CD4-positive, alpha-beta T cell (primary cell): ENCODE results near the gene NAA50. TPM values are rescaled to one million over a fixed set of nuclear protein-coding genes. Genes with fewer than 3 reads are reported as not detected.

Source experiments
- ATAC-seq: fragments of 200-7000 bp; cut with Tn5 transposase; one replicate; pipeline ENCODE4 v1.10.0; 2022; ENCODE audit warnings: mild to moderate bottlenecking; ENCODE audit not compliant: poor library complexity
- CTCF ChIA-PET: fragments of 350-600 bp; sonication (Branson Sonifier 250); formaldehyde crosslinking; loops from one replicate; lab custom pipeline; 2021; ENCODE audit warnings: antibody characterized with exemption, inconsistent platforms; lab: Charles Lee
- POLR2A ChIA-PET: fragments of 350-600 bp; sonication (Branson Sonifier 250); formaldehyde crosslinking; loops from one replicate; lab custom pipeline; 2021; ENCODE audit warnings: antibody characterized with exemption, inconsistent platforms; lab: Charles Lee
- DNase-seq, 14 experiments: peaks; one replicate each; pipeline ENCODE4 v3.0.0-alpha.2; 2013 to 2020; ENCODE audit warnings: mixed read lengths in 2 of 14
- H3K27ac ChIP-seq, 2 donors: one replicate each; pipeline versions ENCODE4 v1.5.1 to v1.7.0; 2013; ENCODE audit warnings: low read length in 2 of 2, low read depth in 1 of 2, mild to moderate bottlenecking in 1 of 2
- H3K27me3 ChIP-seq, 2 experiments: 1 replicate in 1 of 2; 2 replicates in 1 of 2; pipeline versions ENCODE4 v1.6.1 to v1.7.0; 2013; ENCODE audit warnings: low read length in 2 of 2, control low read depth in 1 of 2, mild to moderate bottlenecking in 1 of 2, moderate library complexity in 1 of 2; ENCODE audit not compliant: insufficient read depth in 2 of 2, control insufficient read depth in 1 of 2
- H3K36me3 ChIP-seq: one replicate; pipeline ENCODE4 v1.6.1; 2013; ENCODE audit warnings: low read length, control low read depth; ENCODE audit not compliant: insufficient read depth
- H3K4me1 ChIP-seq: one replicate; pipeline ENCODE4 v1.6.1; 2013; ENCODE audit warnings: low read length, control low read depth; ENCODE audit not compliant: insufficient read depth
- H3K4me3 ChIP-seq: one replicate; pipeline ENCODE4 v1.5.1; 2013; ENCODE audit warnings: mild to moderate bottlenecking, low read length, moderate library complexity
- H3K9me3 ChIP-seq, 2 experiments: 1 replicate in 1 of 2; 2 replicates in 1 of 2; pipeline versions ENCODE4 v1.6.1 to v1.7.0; 2013; ENCODE audit warnings: low read length in 2 of 2, mild to moderate bottlenecking in 2 of 2, control low read depth in 1 of 2, moderate library complexity in 1 of 2; ENCODE audit not compliant: control insufficient read depth in 1 of 2, insufficient read depth in 1 of 2
- H3K27ac Mint-ChIP-seq: one replicate; pipeline ENCODE4 v1.8.0; 2020; ENCODE audit warnings: mixed read lengths
- H3K27me3 Mint-ChIP-seq: one replicate; pipeline ENCODE4 v1.8.0; 2021; ENCODE audit warnings: mixed read lengths
- H3K36me3 Mint-ChIP-seq: one replicate; pipeline ENCODE4 v1.8.0; 2021; ENCODE audit warnings: low read depth, mixed read lengths
- H3K4me1 Mint-ChIP-seq: one replicate; pipeline ENCODE4 v1.8.0; 2021; ENCODE audit warnings: low read depth, mixed read lengths
- H3K4me3 Mint-ChIP-seq: one replicate; pipeline ENCODE4 v1.8.0; 2020; ENCODE audit warnings: mild to moderate bottlenecking, mixed read lengths
- H3K9me3 Mint-ChIP-seq: one replicate; pipeline ENCODE4 v1.8.0; 2020; ENCODE audit warnings: mixed read lengths
- CTCF ChIP-seq: fragments of 200-600 bp; IDR thresholded peaks from one replicate; pipeline ENCODE4 v1.8.0; 2022; ENCODE audit warnings: antibody characterized with exemption, mild to moderate bottlenecking
- intact Hi-C, 2 experiments: fragments of 100-400 bp; cut with DNase I in 1 of 2; cut with micrococcal nuclease in 1 of 2; formaldehyde crosslinking; loops; one replicate each; pipeline versions ENCODE4 v1.15.1 to v1.9.0; 2023 to 2025; cut with DNase I, micrococcal nuclease
- total RNA-seq, 174 experiments: library from RNA in 2 of 174; stranded (reverse) in 2 of 174; gene quantifications; one replicate each; pipeline ENCODE4 v1.2.3 and lab custom pipeline; 2021 to 2026

Gene NAA50
- total RNA-seq, 2 experiments from 2014 or later, result 46.6 to 48.0 TPM

DNA sequence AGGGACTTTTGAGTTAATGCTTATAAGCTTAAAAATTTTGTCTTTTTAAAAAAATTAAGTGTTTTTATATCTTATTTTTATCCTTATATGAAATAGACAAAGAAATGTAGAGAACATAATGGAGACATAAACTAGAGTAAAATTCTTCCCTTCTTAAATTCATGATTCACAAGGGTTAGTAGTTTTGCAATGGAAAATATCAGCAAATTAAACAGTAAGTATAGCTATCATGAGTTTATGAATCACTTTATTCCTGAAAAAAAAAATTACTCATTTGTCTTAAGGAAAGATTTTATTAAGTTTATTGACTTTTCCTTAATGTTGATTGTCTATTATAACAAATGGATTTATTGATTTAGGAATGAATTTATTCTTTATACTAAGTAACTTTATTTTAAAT is 5.1 kb upstream of the NAA50 start:
- Histone ChIP-seq H3K4me3 (no peak overlapping the region), H3K4me1 (peaks cover 9% of the 10 kb centered on the region), H3K36me3 (no peaks in the 10 kb centered on the region), H3K27ac (no peak overlapping the region), H3K9me3 (no peaks in the 10 kb centered on the region), H3K27me3 (no peaks in the 10 kb centered on the region)
- H3K27ac Mint-ChIP-seq, result no peak overlapping the region
- no peak for ATAC-seq
- TF ChIP-seq CTCF, result no peak
- CTCF ChIA-PET, result no interaction called here
- H3K4me1 Mint-ChIP-seq, result peaks cover 49% of the 10 kb centered on the region
- POLR2A ChIA-PET, result no interaction called here
- no peaks in the 10 kb centered on the region for H3K9me3 Mint-ChIP-seq
- H3K4me3 Mint-ChIP-seq, result no peak overlapping the region
- H3K36me3 Mint-ChIP-seq, result peaks cover 14% of the 10 kb centered on the region
- no peak for DNase-seq
- H3K27me3 Mint-ChIP-seq, result no peaks in the 10 kb centered on the region
- intact Hi-C loops, result no loop called here

GRCh38 chr3:113747283-113748046 is 1.4 kb upstream of the NAA50 start:
- peaks cover 24% of the 10 kb centered on the region for H3K4me1 ChIP-seq
- ATAC-seq (no peak), DNase-seq (peak in 6 of 14 experiments; percentile 3 to 41 (median 30))
- intact Hi-C loops, result loop anchor here (2.0 to 10.0 kb wide), 8 partner anchors 35 to 1400 kb away; partner anchors contain the start of genes SPICE1 (in 2 of the 2), ATG3 (in 1 of the 2), CCDC191 (in 1 of the 2) and QTRT2 (in 1 of the 2)
- H3K4me3 ChIP-seq, result peak overlapping the region; percentile 88
- Mint-ChIP-seq H3K4me1 (peaks cover 68% of the 10 kb centered on the region), H3K27me3 (no peaks in the 10 kb centered on the region), H3K4me3 (peak overlapping the region; percentile 94), H3K27ac (peak overlapping the region; percentile 100), H3K36me3 (peaks cover 26% of the 10 kb centered on the region), H3K9me3 (no peaks in the 10 kb centered on the region)
- peaks cover 3% of the 10 kb centered on the region for H3K36me3 ChIP-seq
- no peaks in the 10 kb centered on the region for H3K27me3 ChIP-seq
- POLR2A ChIA-PET, result interaction anchor here (0.6 to 4.2 kb wide), 18 partner anchors 9 to 1399 kb away, joined by 3 to 116 read pairs (median 4); partner anchors contain the start of genes SPICE1, USF3 and ZBTB20
- CTCF ChIA-PET, result interaction anchor here (1.1 to 3.5 kb wide), 4 partner anchors 12 to 254 kb away, joined by 3 to 82 read pairs (median 4); partner anchors contain the start of gene USF3
- H3K9me3 ChIP-seq, result no peaks in the 10 kb centered on the region
- TF ChIP-seq CTCF, result no peak
- peak overlapping the region; percentile 100 for H3K27ac ChIP-seq

DNA sequence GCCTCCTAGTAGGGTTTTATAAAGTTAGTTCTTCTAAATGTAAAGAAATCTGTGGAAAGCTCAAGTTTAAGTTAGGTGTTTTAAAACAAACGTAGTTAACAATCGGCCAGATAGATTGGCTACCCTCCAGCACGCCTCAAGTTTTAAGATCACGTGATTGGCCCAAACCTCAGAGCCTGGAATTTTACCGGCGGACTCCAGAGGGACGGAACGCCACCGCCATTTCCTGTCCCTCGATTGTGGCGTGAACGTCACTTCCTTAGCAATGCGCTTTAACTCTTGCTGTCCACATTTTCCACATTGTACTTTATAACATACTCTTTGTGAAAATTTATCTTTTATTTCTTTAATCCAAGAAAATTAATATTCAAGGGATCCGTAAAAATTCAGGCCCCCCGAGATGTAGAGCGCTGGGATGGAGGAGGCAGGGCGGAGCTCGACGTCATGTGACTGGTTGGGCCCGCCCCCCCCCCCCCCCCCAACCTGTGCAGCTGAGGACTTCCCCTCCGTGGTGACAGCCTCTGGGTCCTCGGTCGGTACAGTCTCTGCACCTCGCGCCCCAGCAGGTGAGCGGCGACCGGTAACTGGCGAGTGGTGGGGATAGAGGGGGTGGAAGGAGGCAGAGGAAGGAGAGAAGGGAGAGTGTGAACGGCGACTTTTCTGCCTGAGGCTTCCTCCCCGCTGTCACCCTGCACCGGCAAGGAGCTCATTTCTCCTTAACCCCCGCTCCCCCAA is 666 bp upstream of the NAA50 start, which contains the start of gene ATP6V1A:
Gene ATP6V1A (plus strand): TSS at position 488 of the 735 bp plus-strand sequence. CDS start 31,719 bp downstream, outside the sequence.
- H3K27me3 Mint-ChIP-seq, result no peaks in the 10 kb centered on the region

More for the DNA sequence above, 666 bp upstream of the NAA50 start, which contains the start of gene ATP6V1A:
- Histone ChIP-seq H3K9me3 (no peaks in the 10 kb centered on the region), H3K36me3 (peaks cover 3% of the 10 kb centered on the region), H3K4me3 (peak within 1 kb of the TSS; percentile 88), H3K27me3 (no peaks in the 10 kb centered on the region), H3K4me1 (peaks cover 27% of the 10 kb centered on the region), H3K27ac (peak within 1 kb of the TSS; percentile 100)
- no peaks in the 10 kb centered on the region for H3K9me3 Mint-ChIP-seq
- DNase-seq, result peak; percentile 62 to 95 (median 72)
- ATAC-seq, result peak; percentile 50
- H3K4me3 Mint-ChIP-seq, result peak within 1 kb of the TSS; percentile 94
- peaks cover 73% of the 10 kb centered on the region for H3K4me1 Mint-ChIP-seq
- TF ChIP-seq CTCF, result no peak
- H3K36me3 Mint-ChIP-seq, result peaks cover 26% of the 10 kb centered on the region
- peak within 1 kb of the TSS; percentile 100 for H3K27ac Mint-ChIP-seq
- ChIA-PET CTCF (interaction anchor here (1.1 to 3.5 kb wide), 5 partner anchors 12 to 253 kb away, joined by 3 to 82 read pairs (median 5); partner anchors contain the start of gene USF3), POLR2A (interaction anchor here (0.6 to 4.2 kb wide), 18 partner anchors 8 to 1400 kb away, joined by 3 to 116 read pairs (median 4); partner anchors contain the start of genes SPICE1, USF3 and ZBTB20)
- intact Hi-C loops, result loop anchor here (1.0 to 10.0 kb wide), 9 partner anchors 36 to 1401 kb away; partner anchors contain the start of genes SPICE1 (in 2 of the 2), USF3 (in 2 of the 2), ATG3 (in 1 of the 2) and CCDC191 (in 1 of the 2)
